Pancreas (tissue), 10 donors: ENCODE data around the gene KRT13. TPM values are rescaled to one million over a fixed set of nuclear protein-coding genes. Genes with fewer than 3 reads are reported as not detected.

Source experiments
- ATAC-seq, 4 donors: fragments of 200-7000 bp; cut with Tn5 transposase; one replicate each; pipeline versions ENCODE4 v1.8.0 to v1.9.1; 2020; ENCODE audit warnings: mild to moderate bottlenecking in 4 of 4, moderate library complexity in 4 of 4
- DNase-seq, 6 donors: peaks; one replicate each; pipeline ENCODE4 v3.0.0-alpha.2; 2020
- FAIRE-seq: peaks from 2 replicates; lab custom pipeline; 2012; peaks lifted over from hg19 to GRCh38; lab: Jason Lieb, UNC
- H3K27ac ChIP-seq, 4 donors: fragments of 200-600 bp; sonication (generic); 1 replicate in 3 of 4; 2 replicates in 1 of 4; pipeline versions ENCODE4 v1.5.0 to v1.8.0; 2020
- H3K27me3 ChIP-seq, 4 donors: fragments of 200-600 bp; one replicate each; pipeline ENCODE4 v1.8.0; 2021
- H3K36me3 ChIP-seq, 3 donors: fragments of 200-600 bp; sonication (generic) in 1 of 3; one replicate each; pipeline versions ENCODE4 v1.5.0 to v1.8.0; 2020 to 2021
- H3K4me1 ChIP-seq, 3 donors: fragments of 200-600 bp; one replicate each; pipeline ENCODE4 v1.8.0; 2021
- H3K4me3 ChIP-seq, 4 donors: fragments of 200-600 bp; sonication (generic) in 2 of 4; one replicate each; pipeline versions ENCODE4 v1.5.0 to v1.8.0; 2020 to 2021
- H3K9me3 ChIP-seq, 4 donors: fragments of 200-600 bp; one replicate each; pipeline ENCODE4 v1.8.0; 2021
- WGBS, 2 donors: extraction: QIAGEN DNeasy Blood & Tissue Kit; methylation state at CpG; one replicate each; pipeline ENCODE4 v1.1.7; 2013; 5-methylcytosine and 5-hydroxymethylcytosine counted together
- intact Hi-C, 3 donors: fragments of 100-400 bp; cut with DNase I; formaldehyde crosslinking; loops; one replicate each; pipeline versions ENCODE4 v1.11.1 to v1.14.2; 2022
- polyA plus RNA-seq, 2 donors: library from polyadenylated mRNA; stranded (reverse); fragments of 200-250 nt; gene quantifications; one replicate each; pipeline ENCODE4 v1.2.3, GENCODE V29; 2013
- total RNA-seq, 6 donors: library from RNA; stranded (reverse); fragmentation: NEBNext Ultra II Directional in 4 of 6; extraction: Animal tissue kit (Norgen Biotek cat#: 25700) in 4 of 6; gene quantifications; one replicate each; pipeline versions ENCODE4 v1.2.1 to v1.2.4, GENCODE V29; 2021 to 2023
- TF ChIP-seq, protein P1 (sequence below), 4 donors: fragments of 200-600 bp; sonication (generic) in 3 of 4; IDR thresholded peaks; one replicate each; pipeline versions ENCODE4 v1.5.0 to v1.8.0; 2021; ENCODE audit warnings: antibody characterized with exemption in 4 of 4
- donor health status: healthy with polysubstance abuse.
- donor health status: DM: no; HTN: no; CAD: no; lungs with moderate emphysema.
- donor health status: DM: no; HTN: no; CAD: no.
- donor health status: control.
- donor health status: control.
- donor health status: Bipolar disorder and iron deficiency.
- donor health status: DM: yes; HTN: yes; CAD: no.
- donor health status: DM: no; HTN: no; CAD: no.
- donor health status: DM: no; HTN: no; CAD: no.
- donor health status: DM: yes; HTN: yes; CAD: no.

The KRT13 gene
- total and polyA plus RNA-seq, 8 donors, result 0.39 to 11.9 (median 5.3) TPM; not detected in 5

DNA sequence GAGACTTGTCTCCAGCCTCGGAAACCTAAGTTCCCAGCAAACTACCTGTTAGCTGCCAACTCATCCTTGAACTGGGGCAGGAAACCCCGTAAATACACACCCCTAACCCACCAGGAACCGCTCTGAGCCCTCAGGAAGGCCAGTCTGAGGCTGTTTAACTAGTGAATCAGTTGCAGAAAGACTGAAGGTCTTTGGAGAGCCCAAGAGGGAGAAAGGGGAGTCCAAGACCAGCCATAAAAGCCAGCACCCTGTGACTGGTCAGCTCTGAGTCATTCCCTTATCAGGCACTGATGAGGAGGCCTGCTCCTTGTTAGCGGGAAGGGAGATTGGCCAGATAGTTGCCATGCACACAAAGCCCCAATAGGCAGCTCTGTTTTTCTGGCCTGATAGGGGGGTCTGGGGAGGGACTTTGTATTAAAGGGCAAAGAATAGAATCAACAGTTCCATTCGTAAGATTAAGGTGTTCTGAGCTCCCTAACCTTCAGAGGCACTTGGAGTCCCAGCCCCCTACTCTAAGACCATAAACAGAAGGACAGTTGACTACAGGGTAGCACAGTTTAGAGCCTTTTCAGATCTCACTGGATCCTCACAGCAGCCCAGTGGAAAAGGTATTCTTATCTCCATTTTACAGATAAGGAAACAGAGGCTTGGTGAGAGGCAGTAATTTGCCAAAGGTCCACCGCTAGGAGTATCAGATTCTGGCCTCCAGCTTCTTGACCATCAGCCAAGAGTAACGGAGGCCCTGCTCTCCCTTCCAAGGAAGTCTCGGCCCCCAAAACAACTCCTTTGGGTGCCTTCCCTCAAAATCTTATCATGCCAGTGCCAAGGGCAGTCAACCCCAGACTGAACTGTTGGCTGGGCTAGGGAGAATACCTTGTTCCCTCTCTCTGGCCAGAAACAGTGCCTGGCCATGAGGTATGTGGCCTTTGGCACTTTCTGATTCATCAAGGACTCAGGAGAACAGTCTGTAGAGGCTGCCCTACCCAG lies 24.9 kb upstream of the KRT13 start:
- TF ChIP-seq, protein P1, sequence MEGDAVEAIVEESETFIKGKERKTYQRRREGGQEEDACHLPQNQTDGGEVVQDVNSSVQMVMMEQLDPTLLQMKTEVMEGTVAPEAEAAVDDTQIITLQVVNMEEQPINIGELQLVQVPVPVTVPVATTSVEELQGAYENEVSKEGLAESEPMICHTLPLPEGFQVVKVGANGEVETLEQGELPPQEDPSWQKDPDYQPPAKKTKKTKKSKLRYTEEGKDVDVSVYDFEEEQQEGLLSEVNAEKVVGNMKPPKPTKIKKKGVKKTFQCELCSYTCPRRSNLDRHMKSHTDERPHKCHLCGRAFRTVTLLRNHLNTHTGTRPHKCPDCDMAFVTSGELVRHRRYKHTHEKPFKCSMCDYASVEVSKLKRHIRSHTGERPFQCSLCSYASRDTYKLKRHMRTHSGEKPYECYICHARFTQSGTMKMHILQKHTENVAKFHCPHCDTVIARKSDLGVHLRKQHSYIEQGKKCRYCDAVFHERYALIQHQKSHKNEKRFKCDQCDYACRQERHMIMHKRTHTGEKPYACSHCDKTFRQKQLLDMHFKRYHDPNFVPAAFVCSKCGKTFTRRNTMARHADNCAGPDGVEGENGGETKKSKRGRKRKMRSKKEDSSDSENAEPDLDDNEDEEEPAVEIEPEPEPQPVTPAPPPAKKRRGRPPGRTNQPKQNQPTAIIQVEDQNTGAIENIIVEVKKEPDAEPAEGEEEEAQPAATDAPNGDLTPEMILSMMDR (IDR thresholded peaks at IDR 0.05), result no peak
- FAIRE-seq, result no peak
- Histone ChIP-seq H3K4me3 (no peak overlapping the region), H3K9me3 (no peaks in the 10 kb centered on the region), H3K36me3 (no peaks in the 10 kb centered on the region), H3K4me1 (no peaks in the 10 kb centered on the region), H3K27ac (peak overlapping the region in 1 of 4 donors; percentile 41), H3K27me3 (peaks cover 0 to 7% (median 0%) of the 10 kb centered on the region in 4 donors)
- intact Hi-C loops, result no loop called here
- peak in 1 of 6 donors; percentile 9 for DNase-seq
- WGBS, 2 donors, result 54 to 59% methylated on average over 8 of the region's 8 CpGs
- ATAC-seq, result peak in 3 of 4 donors; percentile 13 to 54 (median 30)

GRCh38 chr17:41529491-41529915 lies 24.1 kb upstream of the KRT13 start:
- H3K27me3 ChIP-seq, result peaks cover 0 to 7% (median 0%) of the 10 kb centered on the region in 4 donors
- H3K27ac ChIP-seq, result peak overlapping the region in 1 of 4 donors; percentile 41
- no peaks in the 10 kb centered on the region for H3K4me1 ChIP-seq
- ATAC-seq (no peak), DNase-seq (peak in 1 of 6 donors; percentile 21), FAIRE-seq (no peak)
- 80 to 82% methylated on average over 5 of the region's 5 CpGs for WGBS, 2 donors
- H3K36me3 ChIP-seq, result no peaks in the 10 kb centered on the region
- H3K4me3 ChIP-seq, result no peak overlapping the region
- intact Hi-C loops, result loop anchor here in 1 of 3 donors (10.0 kb wide), 1 partner anchor 625 kb away; no protein-coding TSS in a partner anchor
- no peaks in the 10 kb centered on the region for H3K9me3 ChIP-seq
- TF ChIP-seq, protein P1 (IDR thresholded peaks at IDR 0.05), result no peak

DNA sequence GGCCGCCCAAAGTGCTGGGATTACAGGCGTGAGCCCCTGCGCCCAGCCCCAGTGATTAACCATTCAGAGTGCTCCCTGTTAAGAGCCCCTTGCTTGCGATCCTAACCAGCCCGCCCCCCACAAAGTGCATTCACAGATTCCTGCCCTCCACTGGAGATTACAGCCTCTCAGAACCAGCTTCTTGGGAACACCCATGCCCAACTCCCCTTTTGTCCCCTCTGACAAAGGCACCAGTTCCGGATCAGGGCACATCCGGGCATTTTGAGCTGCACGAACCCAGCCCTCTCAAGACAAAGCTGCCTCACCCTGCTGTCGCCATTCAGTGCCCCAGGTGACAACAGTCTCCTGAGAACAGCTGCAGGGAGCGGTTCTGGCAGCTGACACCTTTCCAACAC lies 23.5 kb upstream of the KRT13 start:
- Histone ChIP-seq H3K36me3 (no peaks in the 10 kb centered on the region), H3K4me1 (no peaks in the 10 kb centered on the region), H3K4me3 (no peak overlapping the region), H3K27ac (no peak overlapping the region), H3K9me3 (no peaks in the 10 kb centered on the region), H3K27me3 (peaks cover 0 to 7% (median 0%) of the 10 kb centered on the region in 4 donors)
- ATAC-seq (no peak), DNase-seq (peak in 1 of 6 donors; percentile 27), FAIRE-seq (no peak)
- TF ChIP-seq, protein P1 (IDR thresholded peaks at IDR 0.05), result no peak
- WGBS, 2 donors, result 76 to 83% methylated on average over 10 of the region's 10 CpGs
- intact Hi-C loops, result loop anchor here in 1 of 3 donors (10.0 kb wide), 1 partner anchor 624 kb away; no protein-coding TSS in a partner anchor

- TF ChIP-seq, protein P1 (IDR thresholded peaks at IDR 0.05), result no peak
- ATAC-seq (peak; percentile 46 to 76 (median 66)), FAIRE-seq (no peak), DNase-seq (peak; percentile 35 to 82 (median 48))
- Histone ChIP-seq H3K4me3 (peak overlapping the region; percentile 15 to 51 (median 36)), H3K27me3 (peaks cover 0 to 7% (median 0%) of the 10 kb centered on the region in 4 donors), H3K36me3 (no peaks in the 10 kb centered on the region), H3K4me1 (no peaks in the 10 kb centered on the region), H3K27ac (peak overlapping the region; percentile 67 to 80 (median 78)), H3K9me3 (no peaks in the 10 kb centered on the region)
- 12 to 14% methylated on average over 62 of the region's 62 CpGs for WGBS, 2 donors
- intact Hi-C loops, result loop anchor here in 1 of 3 donors (10.0 kb wide), 1 partner anchor 623 kb away; no protein-coding TSS in a partner anchor
Measured at GRCh38 chr17:41527063-41528023, 21.9 kb upstream of the KRT13 start.
